T follicular helper cell (primary cell): ENCODE results near the gene NBEA.

Source experiments
- DNase-seq: peaks from one replicate; pipeline ENCODE4 v3.0.0-alpha.2; 2020; ENCODE audit warnings: low read depth

The NBEA gene

DNA sequence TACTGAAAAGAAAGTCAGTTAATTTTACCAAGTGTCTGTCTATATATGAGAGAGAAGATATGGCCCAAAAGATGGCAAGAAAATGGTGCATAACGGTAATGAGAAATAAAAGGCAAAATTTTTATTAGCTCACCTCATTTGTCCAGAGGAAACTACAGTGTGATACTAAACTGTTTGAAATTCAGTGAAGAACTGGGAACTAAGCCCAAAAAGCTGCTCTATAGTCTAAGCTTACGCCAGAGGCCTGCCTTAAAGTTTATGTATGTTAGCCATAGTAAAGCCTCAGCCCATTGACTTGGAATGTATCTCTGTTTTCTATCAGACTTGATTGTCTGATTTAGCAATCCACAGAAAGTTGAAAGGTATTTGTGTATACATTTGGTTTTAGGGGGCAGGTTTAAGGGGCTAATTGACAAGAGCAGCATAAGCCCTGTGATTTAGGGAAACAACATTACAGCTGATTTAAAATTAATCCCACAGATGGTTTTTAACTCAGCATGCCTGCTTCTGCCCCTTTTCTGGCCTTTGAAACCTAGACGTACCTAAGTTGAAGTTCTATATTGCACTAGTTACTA, 625.4 kb downstream of the NBEA start:
- no peak for DNase-seq

DNA sequence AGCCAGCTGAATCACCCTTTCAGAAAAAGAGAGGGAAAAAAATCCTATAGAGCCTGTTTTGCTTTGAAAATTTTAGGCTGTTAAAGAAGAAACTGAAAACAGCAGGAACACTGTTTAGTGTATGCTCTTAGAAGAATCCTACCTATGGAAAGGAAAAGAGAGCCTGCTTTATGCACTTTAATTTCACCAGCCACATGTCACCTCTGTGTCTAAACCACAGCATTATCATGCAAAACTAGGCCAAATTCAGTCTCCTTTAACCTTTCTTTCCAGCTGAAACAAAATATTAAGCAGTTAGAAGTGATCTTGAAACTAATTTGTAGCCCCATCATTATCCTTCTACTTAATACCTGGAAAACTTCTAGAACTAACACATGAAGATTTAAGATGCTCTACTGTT, 631.6 kb downstream of the NBEA start:
- DNase-seq, result no peak

DNA sequence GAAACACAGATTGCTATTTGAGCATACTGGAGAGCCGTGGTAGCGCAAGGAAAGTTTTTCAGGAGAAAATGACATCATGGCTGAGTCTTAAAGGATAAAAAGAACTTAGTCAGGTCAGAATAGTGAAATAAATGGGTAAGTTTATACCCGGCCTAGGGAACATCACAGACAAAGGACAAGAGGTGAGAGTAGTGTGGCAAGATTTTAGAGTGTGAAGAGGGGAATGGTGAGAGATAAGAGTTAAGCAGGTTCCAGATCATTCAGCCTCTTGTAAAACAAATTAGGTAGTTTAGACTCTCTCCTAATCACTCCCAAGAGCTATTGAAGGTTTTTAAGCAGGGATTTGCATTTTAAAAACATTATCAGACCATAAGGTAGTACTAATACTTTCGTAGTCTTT, 650.4 kb downstream of the NBEA start:
- no peak for DNase-seq

DNA sequence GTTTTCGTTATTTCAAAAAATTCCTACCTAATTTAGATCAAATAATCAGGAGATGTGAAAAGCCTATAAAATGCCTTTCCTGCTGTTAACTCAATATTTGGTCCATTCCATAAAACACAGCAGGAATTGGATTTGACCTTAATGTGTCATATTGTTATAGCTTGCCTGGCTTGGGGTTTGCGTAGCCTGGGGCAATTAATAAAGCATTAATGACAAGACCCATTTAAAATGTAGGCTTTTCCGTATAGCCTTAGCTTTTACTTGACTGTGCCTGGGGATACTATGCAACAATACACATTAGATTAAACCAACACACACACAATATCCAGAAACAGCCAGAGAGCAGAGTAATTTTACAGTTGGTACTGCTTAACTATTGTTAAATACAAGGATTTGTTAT, 651.6 kb downstream of the NBEA start:
- DNase-seq, result no peak

DNA sequence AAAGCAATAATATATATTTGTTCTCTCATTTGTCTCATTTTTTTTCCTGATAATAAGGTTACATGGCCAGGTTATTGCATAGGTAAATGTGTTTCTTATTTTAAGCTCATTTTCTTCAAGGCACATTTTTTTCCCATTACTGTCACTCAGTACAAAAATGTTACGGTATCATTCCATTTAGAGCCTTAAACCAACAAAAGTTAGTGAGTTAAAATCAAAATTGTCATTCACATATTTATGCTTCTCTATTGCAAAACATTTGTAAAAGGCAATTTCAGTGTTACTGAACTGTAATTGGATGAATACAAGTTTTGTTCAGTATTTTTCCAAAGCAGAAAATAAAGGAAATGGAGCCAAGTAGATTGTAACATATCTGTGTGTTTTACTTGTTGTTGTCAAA, 652.0 kb downstream of the NBEA start:
- DNase-seq, result no peak

DNA sequence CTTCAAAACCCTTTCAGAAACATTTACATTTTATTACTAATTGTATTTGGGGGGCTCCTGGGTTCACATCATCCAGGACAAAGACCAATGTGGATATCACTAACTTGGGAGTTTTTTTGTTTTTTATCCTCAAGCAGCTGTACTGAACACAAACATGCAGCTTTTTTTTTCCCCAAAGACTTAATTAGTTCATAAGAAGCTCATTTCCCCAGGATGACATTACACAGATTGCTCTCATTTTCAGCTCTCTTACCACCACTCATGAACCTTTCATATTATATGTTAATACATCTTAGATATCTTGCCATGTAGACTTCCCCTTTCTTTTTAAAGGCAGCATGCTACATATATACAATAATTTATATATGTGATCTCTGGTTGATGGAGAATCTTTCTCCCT, 653.1 kb downstream of the NBEA start:
- DNase-seq, result no peak

DNA sequence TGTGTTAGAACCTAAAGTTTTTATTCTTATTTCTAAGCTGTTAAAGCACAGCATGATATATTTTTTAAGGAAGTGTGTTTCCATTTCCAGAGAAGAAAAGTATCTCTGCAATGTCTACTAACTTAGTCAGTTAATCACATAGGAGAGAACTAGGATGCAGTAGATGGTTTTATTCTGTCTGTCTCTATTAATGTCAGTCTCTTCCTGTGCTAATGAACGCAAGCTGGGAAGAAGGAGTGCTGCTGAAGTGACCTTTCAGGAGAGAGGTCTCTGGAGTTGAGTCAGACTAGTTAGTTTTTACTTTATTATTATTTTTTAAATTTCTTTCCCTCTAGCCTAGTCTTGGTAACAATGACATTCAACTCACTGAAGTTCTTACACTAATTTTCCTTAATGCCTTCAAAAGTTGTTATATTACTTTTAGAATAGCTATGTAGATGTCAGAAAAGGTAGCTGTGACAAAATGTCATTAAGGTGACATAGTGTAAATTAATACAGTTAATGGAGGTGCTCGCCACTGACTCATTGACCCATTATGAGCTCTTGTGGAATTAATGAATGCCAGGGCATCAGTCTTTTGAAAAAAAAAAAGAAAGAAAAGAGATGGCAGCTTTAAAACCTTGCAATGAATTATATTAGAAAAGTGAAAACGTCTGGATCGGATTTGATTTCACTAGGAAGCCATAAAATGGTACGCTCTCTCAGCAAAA, 654.4 kb downstream of the NBEA start:
- no peak for DNase-seq

DNA sequence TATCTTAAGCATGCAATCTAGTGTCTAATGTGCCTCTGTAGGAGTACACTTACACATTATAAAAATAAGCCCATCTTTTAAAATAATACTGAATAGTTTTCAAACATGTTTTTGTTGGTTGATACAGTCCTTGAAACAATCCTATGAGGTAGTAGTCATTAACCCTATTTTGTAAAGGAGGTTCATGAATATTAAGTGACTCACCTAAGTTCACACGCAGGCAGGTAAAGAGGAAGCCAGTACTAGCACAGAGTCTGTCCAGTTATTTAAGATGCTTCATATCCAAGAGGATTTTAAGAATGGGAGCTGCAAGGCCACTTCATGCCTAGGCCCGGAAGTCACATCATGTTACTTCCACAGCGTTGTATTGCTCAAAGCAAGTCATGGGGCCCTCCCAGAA, 655.4 kb downstream of the NBEA start:
- DNase-seq, result no peak

DNA sequence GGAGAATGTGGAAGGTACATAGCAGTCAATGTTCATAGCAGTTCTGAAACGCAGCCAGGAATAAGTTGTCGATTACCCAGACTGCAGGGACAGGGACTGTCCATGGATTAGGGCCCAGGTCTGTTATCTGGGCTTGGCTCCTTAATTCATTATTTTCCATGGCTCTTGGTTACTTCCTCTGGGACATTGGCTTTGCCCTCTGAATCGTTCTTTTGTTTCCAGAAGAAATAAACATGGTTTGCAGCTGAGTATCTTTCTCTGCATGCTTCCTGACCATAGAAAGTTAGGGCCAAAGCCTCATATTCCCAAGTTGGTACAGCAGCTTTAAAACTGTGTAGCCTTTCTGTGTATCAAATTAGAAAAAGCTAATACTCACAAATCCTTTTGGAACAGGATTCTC, 656.2 kb downstream of the NBEA start:
- no peak for DNase-seq

DNA sequence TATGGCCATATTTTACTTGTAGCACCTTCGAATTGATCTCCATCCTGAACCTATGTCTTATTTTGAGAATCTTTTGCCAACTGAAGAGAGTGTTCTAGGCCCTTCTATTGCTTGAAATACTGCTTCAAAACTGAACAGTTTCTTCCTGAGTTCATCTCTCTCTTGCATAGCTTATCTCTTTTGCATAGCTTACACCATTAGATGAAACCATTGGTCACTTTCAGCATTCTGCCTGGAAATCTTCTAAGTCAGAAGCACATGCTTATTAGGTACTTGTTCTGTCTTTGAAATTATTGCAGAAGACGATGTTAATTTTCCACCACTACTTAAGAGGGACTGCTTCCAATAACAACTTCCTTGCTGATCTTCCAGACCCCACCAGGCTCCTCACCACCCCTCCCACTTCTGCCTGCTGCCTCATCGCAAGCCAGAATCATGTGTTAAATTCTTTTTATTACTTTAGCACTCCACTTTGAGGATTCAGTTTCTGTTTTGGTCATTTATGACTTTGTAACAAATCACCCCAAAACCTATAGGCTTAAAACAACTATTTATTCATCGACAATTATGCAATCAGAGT, 656.8 kb downstream of the NBEA start:
- DNase-seq, result no peak

DNA sequence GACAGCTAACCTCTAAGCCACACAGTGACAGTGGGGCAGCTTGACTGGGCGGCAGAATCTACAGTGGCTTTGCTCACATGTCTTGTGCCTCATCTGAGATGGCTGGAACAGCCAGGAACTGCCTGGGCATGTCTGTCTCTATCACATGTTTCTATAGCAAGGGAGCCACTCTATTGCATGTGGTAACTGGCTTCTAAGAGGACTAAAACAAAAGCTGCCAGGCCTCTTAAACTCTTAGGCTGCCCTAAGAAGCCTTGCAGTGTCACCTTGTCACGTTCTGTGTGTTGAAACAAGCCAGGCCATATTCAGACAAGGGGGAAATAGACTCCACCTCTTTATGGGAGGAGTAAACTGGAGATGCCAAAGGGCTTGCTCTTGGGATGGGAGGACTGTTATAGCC, 657.3 kb downstream of the NBEA start:
- no peak for DNase-seq

DNA sequence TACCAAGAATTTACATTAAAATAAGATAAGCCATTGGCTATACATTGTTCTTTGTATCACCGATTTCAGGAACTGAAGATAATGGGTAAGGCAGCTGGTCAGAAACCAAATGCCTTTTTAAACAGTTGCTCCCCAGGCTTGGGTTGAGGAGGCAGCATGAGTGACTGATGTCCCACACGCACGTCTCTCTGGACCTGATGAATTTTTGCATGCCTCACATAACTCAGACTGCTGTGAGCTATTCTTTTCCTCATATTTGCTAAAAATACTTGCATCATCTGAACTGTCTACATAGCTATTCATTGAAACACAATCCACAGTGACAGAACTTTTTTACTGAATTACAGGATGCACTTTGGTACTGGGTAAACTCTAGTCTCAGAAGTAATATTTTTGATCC, 658.1 kb downstream of the NBEA start:
- DNase-seq, result no peak

DNA sequence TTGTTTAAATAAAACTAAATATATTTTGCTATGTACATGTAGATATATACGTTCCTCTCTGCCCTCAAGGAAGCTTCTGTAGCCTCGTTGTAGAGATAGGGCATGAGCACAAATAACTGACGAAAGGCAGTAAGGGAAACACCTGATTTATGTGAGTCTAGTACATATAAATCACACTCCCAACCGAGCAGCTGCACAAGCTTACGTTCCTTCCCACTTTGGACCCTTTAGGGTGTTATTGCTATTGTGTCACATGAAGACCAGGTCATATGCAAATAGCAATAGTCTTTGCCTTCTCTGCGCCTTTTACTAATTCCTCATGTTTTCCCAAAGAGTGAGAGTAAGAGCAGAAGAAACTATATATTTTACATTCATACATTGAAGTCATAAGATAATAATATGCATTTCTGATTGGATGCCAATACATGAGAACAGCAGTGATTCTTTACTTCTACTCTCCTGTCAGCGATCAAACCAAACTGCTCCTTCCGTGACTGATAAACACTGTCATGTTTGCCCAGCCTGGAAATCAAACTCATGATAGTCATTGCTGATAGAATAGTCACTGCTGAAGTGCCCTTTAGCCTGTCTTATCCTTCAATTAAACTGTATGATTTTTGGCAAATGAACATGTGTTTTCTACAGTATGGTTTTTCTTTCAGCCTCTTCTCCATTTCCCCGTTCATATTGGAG, 661.7 kb downstream of the NBEA start:
- no peak for DNase-seq

DNA sequence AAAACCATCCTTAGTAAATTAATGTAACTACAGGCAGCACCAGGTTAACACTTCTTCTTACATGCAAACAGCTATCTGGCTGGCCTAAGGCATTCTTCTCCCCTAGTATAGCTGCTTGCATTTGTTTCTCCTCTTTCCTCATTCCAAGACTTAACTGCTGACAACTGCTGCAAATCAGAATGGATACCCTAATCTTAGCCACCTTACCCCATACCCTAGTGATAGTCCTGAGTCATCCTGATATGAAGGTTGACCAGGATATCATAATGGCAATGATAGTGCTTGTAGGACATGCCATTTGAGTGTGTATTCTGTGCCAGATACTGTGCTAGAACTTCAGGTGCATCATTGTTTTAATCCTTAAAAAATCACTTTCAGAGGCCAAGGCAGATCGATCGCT, 672.6 kb downstream of the NBEA start:
- no peak for DNase-seq

DNA sequence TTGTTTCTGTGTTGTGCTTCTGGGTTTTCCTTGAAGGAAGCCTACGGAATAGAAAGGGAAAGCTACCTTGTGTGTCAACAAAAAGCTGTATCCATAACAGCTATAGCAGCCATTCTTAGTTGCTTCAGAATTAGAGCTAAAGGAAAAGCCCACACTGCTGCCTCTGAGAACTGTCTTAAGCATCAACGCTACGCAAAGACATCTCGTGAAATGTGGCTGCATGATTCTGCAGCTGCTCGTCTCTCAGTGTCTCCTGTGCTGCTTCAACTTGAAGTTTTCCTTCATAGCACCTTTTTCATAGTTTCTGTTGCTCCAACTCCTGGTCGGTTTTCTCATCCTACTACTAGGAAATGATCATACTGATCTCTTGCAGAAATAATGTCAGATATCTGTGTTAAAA, 675.4 kb downstream of the NBEA start:
- no peak for DNase-seq

DNA sequence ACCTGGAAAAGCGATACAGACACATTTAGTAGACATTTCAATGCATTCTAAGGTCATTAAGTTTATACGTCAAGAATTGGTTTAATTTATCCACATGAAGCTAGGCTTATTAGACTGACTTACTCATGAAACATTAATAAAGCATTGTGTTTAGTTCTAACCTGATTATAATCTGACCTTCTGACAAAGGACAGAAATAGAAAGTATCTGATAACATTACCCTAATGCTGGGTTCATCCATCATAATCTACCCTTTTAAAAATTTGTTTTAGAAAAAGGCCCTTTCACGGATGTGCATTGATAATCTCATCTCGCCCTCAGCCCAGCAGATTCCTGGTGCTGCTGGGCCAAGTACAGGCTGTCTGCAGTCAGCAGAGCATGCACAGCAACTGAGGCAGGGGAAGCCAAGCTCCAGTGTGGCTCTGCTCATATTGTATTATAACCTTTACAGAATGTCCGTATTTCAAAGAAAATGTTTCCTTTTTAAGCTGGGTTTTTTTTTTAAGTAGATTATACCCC, 676.6 kb downstream of the NBEA start:
- no peak for DNase-seq

DNA sequence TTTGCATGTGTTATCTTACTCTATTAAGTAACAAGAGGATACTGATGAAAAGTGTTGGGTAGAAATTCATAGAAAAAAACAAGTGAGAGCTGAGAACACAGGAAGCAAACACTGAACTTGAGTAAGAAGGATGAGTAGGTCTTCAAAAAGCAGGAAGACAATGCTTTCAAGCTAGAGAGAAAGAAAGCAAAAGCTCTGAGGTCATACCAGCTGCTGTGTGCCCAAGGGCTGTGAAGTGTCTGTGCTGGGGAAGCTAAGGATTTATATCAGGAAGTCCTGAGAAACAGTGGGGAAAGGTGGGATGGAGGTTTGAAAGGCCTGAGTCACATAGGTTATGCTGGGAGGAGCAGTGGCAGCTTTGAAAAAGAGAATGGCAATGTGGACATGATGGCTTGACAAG, 679.9 kb downstream of the NBEA start:
- DNase-seq, result no peak

DNA sequence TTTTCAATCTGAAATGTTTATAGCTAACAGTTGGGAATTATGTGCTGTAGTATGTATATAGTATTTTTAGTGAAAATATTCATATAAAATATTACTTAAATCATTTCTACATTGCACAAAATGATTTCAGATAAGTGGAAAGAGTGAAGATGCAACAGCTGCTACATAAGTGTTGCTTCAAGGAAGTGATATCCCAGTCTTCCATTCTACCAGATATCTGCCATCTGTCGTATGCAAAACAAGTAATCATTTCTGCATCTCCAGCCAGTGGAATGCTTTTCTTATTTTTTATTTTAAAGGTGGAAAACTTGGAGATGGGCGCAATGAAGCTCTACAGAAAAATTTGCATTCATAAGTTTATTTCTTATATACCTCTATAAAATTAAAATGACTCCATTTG, 687.0 kb downstream of the NBEA start:
- DNase-seq, result no peak

DNA sequence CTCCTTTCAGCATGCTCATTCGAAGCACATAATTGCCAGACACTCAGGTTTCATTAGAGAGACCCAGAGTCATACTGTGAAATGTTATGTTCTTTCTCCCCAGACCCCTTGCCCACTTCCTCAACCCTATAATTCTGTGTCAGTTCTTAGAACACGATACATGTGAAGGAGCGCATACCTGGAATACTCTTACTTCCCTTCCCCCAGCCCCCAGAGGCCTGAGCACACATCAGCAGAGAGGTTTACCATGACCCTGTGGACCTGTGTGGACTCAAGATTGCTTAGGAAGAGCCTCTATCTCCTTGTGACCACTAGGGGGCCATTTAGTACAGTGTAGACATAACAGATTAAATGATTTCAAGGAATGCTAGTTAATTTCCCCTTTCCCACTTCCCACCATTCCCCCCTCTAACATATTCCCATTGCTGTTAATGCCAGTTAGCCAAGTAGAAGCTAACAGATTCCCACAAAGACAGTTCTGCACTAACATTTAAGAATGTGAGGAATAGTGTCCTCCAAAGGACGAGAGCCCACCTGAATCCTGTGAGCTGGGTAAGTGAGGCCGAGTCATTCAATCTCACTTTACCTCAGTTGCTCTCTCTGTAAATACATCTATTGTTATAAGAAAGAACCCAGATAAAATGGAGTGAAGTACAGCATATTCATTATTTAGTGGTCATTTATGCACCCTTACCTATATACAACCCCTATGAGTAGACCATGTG, 688.6 kb downstream of the NBEA start:
- DNase-seq, result no peak

DNA sequence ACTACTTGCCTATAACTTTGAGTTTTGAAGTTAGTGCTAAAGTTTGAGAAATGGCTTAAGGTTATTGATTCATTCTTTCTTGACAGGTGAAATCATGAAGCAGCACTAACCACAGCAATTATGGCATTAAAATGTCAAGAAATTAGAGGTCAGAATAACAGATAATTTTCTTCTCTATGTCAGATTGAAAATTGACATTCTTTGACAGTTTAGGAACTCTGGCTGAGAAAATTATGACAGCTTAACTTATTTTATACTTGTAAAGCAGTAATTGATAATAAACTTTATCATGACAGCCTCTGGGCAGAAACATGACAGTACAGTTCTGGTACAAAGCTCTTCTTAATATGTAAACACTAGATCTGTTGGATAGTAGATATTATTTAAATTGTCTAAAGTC, 689.6 kb downstream of the NBEA start:
- no peak for DNase-seq

DNA sequence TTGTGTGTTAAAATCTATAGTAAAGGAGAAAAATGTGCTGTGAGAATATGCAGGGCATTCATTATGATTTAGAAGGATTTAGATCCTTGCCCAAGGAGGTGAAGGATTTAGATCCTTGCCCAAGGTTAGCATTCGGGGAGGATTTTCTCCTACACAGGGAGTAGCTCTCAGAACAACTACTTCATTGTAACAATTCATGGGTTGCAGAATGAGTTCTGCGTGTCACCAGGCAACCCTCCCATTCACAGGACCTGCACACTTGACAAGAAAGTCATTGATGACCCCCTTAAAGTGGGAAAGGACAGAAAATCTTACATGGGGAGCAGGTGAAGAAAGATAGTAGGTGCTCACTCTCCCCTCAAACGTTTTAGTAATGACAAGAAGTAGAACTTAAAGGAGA, 701.6 kb downstream of the NBEA start:
- DNase-seq, result no peak

DNA sequence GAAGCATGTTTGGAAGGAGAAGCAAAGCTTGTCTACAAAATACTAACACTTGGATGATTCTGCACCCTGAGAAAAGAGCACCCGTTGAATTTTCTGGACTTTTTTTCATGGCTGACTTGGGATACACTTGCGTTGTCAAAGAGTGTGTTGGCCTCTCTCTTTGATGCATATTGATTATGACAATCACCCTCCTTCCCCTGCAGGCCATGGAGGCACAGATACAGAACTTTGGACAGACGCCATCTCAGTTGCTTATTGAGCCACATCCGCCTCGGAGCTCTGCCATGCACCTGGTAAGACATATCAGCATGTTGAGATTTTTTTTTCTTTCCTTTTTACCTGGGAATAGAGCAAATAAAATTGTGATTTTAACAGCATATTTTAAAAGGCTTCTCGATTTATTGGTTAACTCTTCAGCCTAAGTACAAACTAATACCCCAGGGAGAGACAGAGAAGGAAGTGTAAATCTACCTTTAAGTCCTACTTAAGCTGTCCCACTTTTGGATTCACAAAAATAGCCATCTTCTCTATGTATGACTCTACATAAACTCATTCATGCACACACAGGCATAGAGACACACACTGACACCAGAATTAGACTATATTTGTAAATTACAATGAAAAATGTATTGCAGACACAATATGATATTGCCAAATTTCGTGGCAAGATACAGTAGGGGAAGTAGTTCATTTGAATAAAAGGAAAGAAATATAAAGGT, 704.1 kb downstream of the NBEA start:
- DNase-seq, result no peak
